Occipital lobe (tissue), 3 donors: Measurements from ENCODE around the gene CADPS. TPM values are rescaled to one million over a fixed set of nuclear protein-coding genes. Genes with fewer than 3 reads are reported as not detected.

Experiments
- DNase-seq: peaks from one replicate; lab custom pipeline; 2025; lab: John Stamatoyannopoulos, UW
- small RNA-seq: library from RNA; depleted of rRNA; stranded (forward); fragments of <200 nt; gene quantifications from one replicate; pipeline ENCODE3, GENCODE V24; 2014
- total RNA-seq: library from RNA; depleted of rRNA; stranded (reverse); fragments of >200 nt; gene quantifications from one replicate; pipeline ENCODE4 v1.2.3, GENCODE V29; 2014

Gene CADPS
- total RNA-seq, 1 donor from 2014 or later, result 206 TPM

GRCh38 chr3:62363275-62363674, 511.9 kb downstream of the CADPS start:
- no peak for DNase-seq

GRCh38 chr3:62361824-62362223, 513.4 kb downstream of the CADPS start:
- DNase-seq, result no peak

GRCh38 chr3:62361261-62361660, 514.0 kb downstream of the CADPS start:
- no peak for DNase-seq

- DNase-seq, result no peak
These were observed 515.7 kb downstream of the CADPS start for GRCh38 chr3:62359531-62359930.

GRCh38 chr3:62356356-62356755, 518.9 kb downstream of the CADPS start:
- DNase-seq, result no peak

- DNase-seq, result no peak
These were observed 519.5 kb downstream of the CADPS start for GRCh38 chr3:62355703-62356102.

Small RNA genes lying within 50 kb of the gene (small RNA-seq; reads per million reads assigned to genes)
- gene RN7SL863P (not detected), gene RNU6-139P (not detected)
